Measurements from ENCODE around the gene SPDYE1. TPM values are rescaled to one million over a fixed set of nuclear protein-coding genes. Genes with fewer than 3 reads are reported as not detected.
"Not testable (repeated sequence)": the region's sequence is repeated elsewhere in the genome, so short reads cannot be mapped to it uniquely, and the experiment has no call there.

SPDYE1 gene
- total and polyA plus RNA-seq, 4 experiments from 2014 or later = 0.17 to 0.49 TPM; not detected in 2

- H3K27me3 ChIP-seq (ENCODE audit: insufficient read depth, low read length); H3K36me3 Mint-ChIP-seq; H3K4me3 Mint-ChIP-seq; H3K4me1 Mint-ChIP-seq; POLR2A ChIA-PET (ENCODE audit: partially characterized antibody); H3K4me3 ChIP-seq (ENCODE audit: low read length in 2 of 2); H3K36me3 ChIP-seq (ENCODE audit: insufficient read depth, low read length); intact Hi-C loops (cut with micrococcal nuclease); H3K27me3 Mint-ChIP-seq; DNase-seq; H3K27ac Mint-ChIP-seq; H3K4me1 ChIP-seq (ENCODE audit: insufficient read depth, low read length); CTCF ChIA-PET (ENCODE audit: partially characterized antibody); H3K9me3 ChIP-seq (ENCODE audit: control insufficient read depth in 1 of 2, low read length in 2 of 2); H3K27ac ChIP-seq (ENCODE audit: low read depth, low read length); H3K9me3 Mint-ChIP-seq: not testable (repeated sequence)
These were observed 3.0 kb upstream of the SPDYE1 start for GRCh38 chr7:43994681-43995080.

- H3K4me1 Mint-ChIP-seq; DNase-seq; H3K4me3 ChIP-seq (ENCODE audit: low read length in 2 of 2); POLR2A ChIA-PET (ENCODE audit: partially characterized antibody); intact Hi-C loops (cut with micrococcal nuclease); H3K27ac Mint-ChIP-seq; H3K9me3 ChIP-seq (ENCODE audit: control insufficient read depth in 1 of 2, low read length in 2 of 2); H3K9me3 Mint-ChIP-seq; H3K36me3 Mint-ChIP-seq; H3K27me3 ChIP-seq (ENCODE audit: insufficient read depth, low read length); H3K36me3 ChIP-seq (ENCODE audit: insufficient read depth, low read length); H3K27me3 Mint-ChIP-seq; H3K27ac ChIP-seq (ENCODE audit: low read depth, low read length); H3K4me3 Mint-ChIP-seq; CTCF ChIA-PET (ENCODE audit: partially characterized antibody); H3K4me1 ChIP-seq (ENCODE audit: insufficient read depth, low read length): not testable (repeated sequence)
These were observed 14.4 kb downstream of the SPDYE1 start for GRCh38 chr7:44012081-44012480.

- H3K4me3 ChIP-seq (ENCODE audit: low read length in 2 of 2); H3K27me3 Mint-ChIP-seq; DNase-seq; H3K36me3 Mint-ChIP-seq; POLR2A ChIA-PET (ENCODE audit: partially characterized antibody); H3K4me3 Mint-ChIP-seq; H3K9me3 Mint-ChIP-seq; H3K36me3 ChIP-seq (ENCODE audit: insufficient read depth, low read length); H3K27ac ChIP-seq (ENCODE audit: low read depth, low read length); H3K27ac Mint-ChIP-seq; intact Hi-C loops (cut with micrococcal nuclease); H3K27me3 ChIP-seq (ENCODE audit: insufficient read depth, low read length); H3K4me1 ChIP-seq (ENCODE audit: insufficient read depth, low read length); CTCF ChIA-PET (ENCODE audit: partially characterized antibody); H3K9me3 ChIP-seq (ENCODE audit: control insufficient read depth in 1 of 2, low read length in 2 of 2): not testable (repeated sequence)
- peaks cover 2 to 20% (median 7%) of the 10 kb centered on the region in 4 donors for H3K4me1 Mint-ChIP-seq
These were observed 17.4 kb downstream of the SPDYE1 start for GRCh38 chr7:44015090-44015489.

GRCh38 chr7:44018857-44019807, 21.4 kb downstream of the SPDYE1 start:
- not testable (repeated sequence) for H3K36me3 Mint-ChIP-seq; H3K9me3 ChIP-seq (ENCODE audit: control insufficient read depth in 1 of 2, low read length in 2 of 2); H3K36me3 ChIP-seq (ENCODE audit: insufficient read depth, low read length); H3K27me3 ChIP-seq (ENCODE audit: insufficient read depth, low read length); H3K4me1 ChIP-seq (ENCODE audit: insufficient read depth, low read length); H3K9me3 Mint-ChIP-seq; H3K27me3 Mint-ChIP-seq
- DNase-seq = peak; percentile 98 to 99 (median 99)
- Mint-ChIP-seq H3K4me3 (peak overlapping the region; percentile 89 to 96 (median 92)), H3K27ac (peak overlapping the region; percentile 92 to 96 (median 94)), H3K4me1 (peaks cover 5 to 27% (median 13%) of the 10 kb centered on the region in 4 donors)
- CTCF ChIA-PET (ENCODE audit: partially characterized antibody) = interaction anchor here (0.7 to 1.6 kb wide), 9 partner anchors 18 to 547 kb away, joined by 3 to 15 read pairs (median 4); partner anchors contain the start of gene DBNL
- POLR2A ChIA-PET (ENCODE audit: partially characterized antibody) = interaction anchor here (0.8 to 2.2 kb wide), 3 partner anchors 25 to 471 kb away, joined by 3 to 10 read pairs (median 6); partner anchors contain the start of gene DBNL
- Histone ChIP-seq H3K27ac (ENCODE audit: low read depth, low read length) (peak overlapping the region; percentile 82), H3K4me3 (ENCODE audit: low read length in 2 of 2) (peak overlapping the region; percentile 42 to 72)
- intact Hi-C loops (cut with micrococcal nuclease) = loop anchor here (1.0 to 2.0 kb wide), 4 partner anchors 25 to 181 kb away; partner anchors contain the start of genes DBNL, POLD2, POLM and YKT6

- H3K27ac ChIP-seq (ENCODE audit: low read depth, low read length); H3K4me1 ChIP-seq (ENCODE audit: insufficient read depth, low read length); H3K36me3 ChIP-seq (ENCODE audit: insufficient read depth, low read length); H3K4me3 Mint-ChIP-seq; H3K9me3 Mint-ChIP-seq; H3K27me3 ChIP-seq (ENCODE audit: insufficient read depth, low read length); H3K36me3 Mint-ChIP-seq; H3K4me3 ChIP-seq (ENCODE audit: low read length in 2 of 2); H3K27me3 Mint-ChIP-seq; H3K9me3 ChIP-seq (ENCODE audit: control insufficient read depth in 1 of 2, low read length in 2 of 2): not testable (repeated sequence)
- POLR2A ChIA-PET (ENCODE audit: partially characterized antibody) = interaction anchor here (0.8 to 2.2 kb wide), 3 partner anchors 25 to 470 kb away, joined by 3 to 10 read pairs (median 6); partner anchors contain the start of gene DBNL
- peaks cover 5 to 27% (median 13%) of the 10 kb centered on the region in 4 donors for H3K4me1 Mint-ChIP-seq
- intact Hi-C loops (cut with micrococcal nuclease) = loop anchor here (1.0 to 5.0 kb wide), 5 partner anchors 24 to 457 kb away; partner anchors contain the start of genes DBNL, POLD2, POLM and YKT6
- H3K27ac Mint-ChIP-seq = peak overlapping the region in 1 of 7 donors; percentile 92
- CTCF ChIA-PET (ENCODE audit: partially characterized antibody) = interaction anchor here (0.7 to 1.6 kb wide), 10 partner anchors 17 to 546 kb away, joined by 3 to 15 read pairs (median 4); partner anchors contain the start of gene DBNL
- peak in 2 of 5 donors; percentile 2 to 5 for DNase-seq
These were observed 22.1 kb downstream of the SPDYE1 start for GRCh38 chr7:44019825-44020224.

- POLR2A ChIA-PET (ENCODE audit: partially characterized antibody); H3K27me3 Mint-ChIP-seq; H3K27me3 ChIP-seq (ENCODE audit: insufficient read depth, low read length); H3K9me3 ChIP-seq (ENCODE audit: control insufficient read depth in 1 of 2, low read length in 2 of 2); H3K27ac ChIP-seq (ENCODE audit: low read depth, low read length); H3K36me3 ChIP-seq (ENCODE audit: insufficient read depth, low read length); H3K4me3 Mint-ChIP-seq; H3K9me3 Mint-ChIP-seq; DNase-seq; H3K36me3 Mint-ChIP-seq; H3K4me3 ChIP-seq (ENCODE audit: low read length in 2 of 2); H3K27ac Mint-ChIP-seq; H3K4me1 ChIP-seq (ENCODE audit: insufficient read depth, low read length): not testable (repeated sequence)
- H3K4me1 Mint-ChIP-seq = peaks cover 5 to 24% (median 13%) of the 10 kb centered on the region in 4 donors
- intact Hi-C loops (cut with micrococcal nuclease) = loop anchor here (5.0 kb wide), 1 partner anchor 455 kb away; no protein-coding TSS in a partner anchor
- CTCF ChIA-PET (ENCODE audit: partially characterized antibody) = interaction anchor here (0.7 to 1.2 kb wide), 2 partner anchors 166 to 544 kb away, joined by 3 read pairs; no protein-coding TSS in a partner anchor
These were observed 24.4 kb downstream of the SPDYE1 start for GRCh38 chr7:44022069-44022468.

GRCh38 chr7:44022796-44023467, 25.2 kb downstream of the SPDYE1 start:
- H3K27ac ChIP-seq (ENCODE audit: low read depth, low read length); DNase-seq; H3K4me3 ChIP-seq (ENCODE audit: low read length in 2 of 2); H3K36me3 Mint-ChIP-seq; H3K4me1 ChIP-seq (ENCODE audit: insufficient read depth, low read length); H3K27me3 ChIP-seq (ENCODE audit: insufficient read depth, low read length); POLR2A ChIA-PET (ENCODE audit: partially characterized antibody); H3K27ac Mint-ChIP-seq; H3K36me3 ChIP-seq (ENCODE audit: insufficient read depth, low read length); H3K9me3 Mint-ChIP-seq; H3K4me3 Mint-ChIP-seq; H3K27me3 Mint-ChIP-seq; H3K9me3 ChIP-seq (ENCODE audit: control insufficient read depth in 1 of 2, low read length in 2 of 2): not testable (repeated sequence)
- H3K4me1 Mint-ChIP-seq = peaks cover 5 to 18% (median 13%) of the 10 kb centered on the region in 4 donors
- intact Hi-C loops (cut with micrococcal nuclease) = loop anchor here (5.0 kb wide), 1 partner anchor 454 kb away; no protein-coding TSS in a partner anchor
- CTCF ChIA-PET (ENCODE audit: partially characterized antibody) = interaction anchor here (1.2 kb wide), 1 partner anchor 543 kb away, joined by 3 read pairs; no protein-coding TSS in a partner anchor
